Neural cell (in vitro differentiated cells): Measurements from ENCODE around the gene HORMAD2. TPM values are rescaled to one million over a fixed set of nuclear protein-coding genes. Genes with fewer than 3 reads are reported as not detected.

ENCODE experiments used
- H2AFZ ChIP-seq: fragments of 200-600, 300-800 bp; sonication (generic), shearing (Covaris generic); 2 replicates; pipeline ENCODE4 v1.6.0; 2014; ENCODE audit warnings: low read depth, mild to moderate bottlenecking, antibody characterized with exemption, low read length, moderate library complexity
- H3F3A ChIP-seq: fragments of 200-600 bp; shearing (Covaris generic); 2 replicates; pipeline ENCODE4 v1.6.1; 2016; ENCODE audit warnings: mild to moderate bottlenecking, moderate library complexity, mixed read lengths, antibody characterized with exemption, low read length; ENCODE audit not compliant: insufficient read depth, poor library complexity, severe bottlenecking
- H3K27ac ChIP-seq: fragments of 200-600, 300-800 bp; sonication (generic), shearing (Covaris generic); 2 replicates; pipeline ENCODE4 v1.5.1; 2014; ENCODE audit warnings: mild to moderate bottlenecking, low read length, moderate library complexity
- H3K27me3 ChIP-seq: fragments of 300-800, 200-600 bp; sonication (generic), shearing (Covaris generic); 2 replicates; pipeline ENCODE4 v1.6.0; 2014; ENCODE audit warnings: mild to moderate bottlenecking, low read depth, low read length, moderate library complexity; ENCODE audit not compliant: insufficient read depth
- H3K36me3 ChIP-seq: fragments of 300-800, 200-600 bp; sonication (generic), shearing (Covaris generic); 2 replicates; pipeline ENCODE4 v1.5.1; 2014; ENCODE audit warnings: mild to moderate bottlenecking, antibody characterized with exemption, low read length, moderate library complexity; ENCODE audit not compliant: insufficient read depth
- H3K4me2 ChIP-seq: fragments of 300-800, 200-600 bp; sonication (generic), shearing (Covaris generic); 2 replicates; pipeline ENCODE4 v1.6.0; 2014; ENCODE audit warnings: mild to moderate bottlenecking, low read length
- H3K4me3 ChIP-seq: fragments of 300-800, 200-600 bp; sonication (generic), shearing (Covaris generic); 2 replicates; pipeline ENCODE4 v1.5.1; 2014; ENCODE audit warnings: mild to moderate bottlenecking, low read length, moderate library complexity
- H3K79me2 ChIP-seq: fragments of 200-600 bp; shearing (Covaris generic); replicated peaks from 2 replicates; pipeline ENCODE4 v1.6.0; 2014; ENCODE audit warnings: mild to moderate bottlenecking, low read length, moderate library complexity; ENCODE audit not compliant: insufficient read depth
- H3K9ac ChIP-seq: fragments of 300-800, 200-600 bp; sonication (generic), shearing (Covaris generic); 2 replicates; pipeline ENCODE4 v1.6.1; 2016; ENCODE audit warnings: mild to moderate bottlenecking, low read length, mixed read lengths
- H3K9me2 ChIP-seq: fragments of 200-600 bp; shearing (Covaris generic); 2 replicates; pipeline ENCODE4 v1.6.1; 2016; ENCODE audit warnings: mild to moderate bottlenecking, low read length, mixed read lengths; ENCODE audit not compliant: insufficient read depth
- H3K9me3 ChIP-seq: fragments of 200-600, 300-800 bp; sonication (generic), shearing (Covaris generic); 2 replicates; pipeline ENCODE4 v1.6.1; 2016; ENCODE audit warnings: mild to moderate bottlenecking, mixed run types, low read length, moderate library complexity, mixed read lengths
- H4K20me1 ChIP-seq: fragments of 200-600 bp; shearing (Covaris generic); 2 replicates; pipeline ENCODE4 v1.6.1; 2016; ENCODE audit warnings: mild to moderate bottlenecking, mixed run types; ENCODE audit not compliant: insufficient read depth
- CTCF ChIP-seq: fragments of 450-650 bp; IDR thresholded peaks from 2 replicates; pipeline ENCODE4 v1.5.1; 2014; ENCODE audit warnings: antibody characterized with exemption, mild to moderate bottlenecking, moderate library complexity; ENCODE audit not compliant: poor library complexity, severe bottlenecking
- EP300 ChIP-seq: fragments of 450-650 bp; conservative IDR thresholded peaks from 2 replicates; pipeline ENCODE4 v1.6.1; 2014; ENCODE audit warnings: antibody characterized with exemption, mild to moderate bottlenecking, moderate library complexity; ENCODE audit not compliant: poor library complexity, severe bottlenecking
- EZH2 ChIP-seq: fragments of 200-600, 300-800 bp; shearing (Covaris generic), sonication (generic); IDR thresholded peaks from 2 replicates; pipeline ENCODE4 v1.6.1; 2014; ENCODE audit warnings: antibody characterized with exemption, low read length, borderline replicate concordance, mild to moderate bottlenecking; ENCODE audit not compliant: insufficient read depth, poor library complexity, severe bottlenecking
- MXI1 ChIP-seq: fragments of 450-650 bp; conservative IDR thresholded peaks from 2 replicates; pipeline ENCODE4 v1.6.1; 2014; ENCODE audit warnings: antibody characterized with exemption, mild to moderate bottlenecking; ENCODE audit not compliant: poor library complexity, severe bottlenecking
- POLR2AphosphoS5 ChIP-seq: IDR thresholded peaks from 2 replicates; pipeline ENCODE4 v1.6.1; 2012
- RAD21 ChIP-seq: fragments of 450-650 bp; conservative IDR thresholded peaks from 2 replicates; pipeline ENCODE4 v1.6.1; 2014; ENCODE audit warnings: antibody characterized with exemption, mild to moderate bottlenecking, moderate library complexity
- REST ChIP-seq: IDR thresholded peaks from 2 replicates; pipeline ENCODE4 v1.6.1; 2012; ENCODE audit warnings: borderline replicate concordance
- SMC3 ChIP-seq: fragments of 450-650 bp; conservative IDR thresholded peaks from 2 replicates; pipeline ENCODE4 v1.6.1; 2014; ENCODE audit warnings: antibody characterized with exemption, mild to moderate bottlenecking, moderate library complexity; ENCODE audit not compliant: poor library complexity
- TAF1 ChIP-seq: IDR thresholded peaks from 2 replicates; pipeline ENCODE4 v1.6.1; 2012; ENCODE audit warnings: low read depth
- polyA plus RNA-seq: library from polyadenylated mRNA; depleted of rRNA; stranded (reverse); fragments of >200 nt; gene quantifications from 2 replicates; pipeline ENCODE4 v1.2.3, GENCODE V29; 2014

The HORMAD2 gene
- polyA plus RNA-seq, 1 donor from 2014 or later = 1.2 TPM

GRCh38 chr22:30044369-30044768 is 35.9 kb upstream of the HORMAD2 start:
- Histone ChIP-seq H3K36me3 (no peaks in the 10 kb centered on the region), H3K27ac (no peak overlapping the region), H3K4me3 (no peak overlapping the region), H4K20me1 (no peaks in the 10 kb centered on the region), H3F3A (no peaks in the 10 kb centered on the region), H3K4me2 (no peak overlapping the region), H3K9me3 (peaks cover 3% of the 10 kb centered on the region), H3K79me2 (no peaks in the 10 kb centered on the region), H3K27me3 (no peaks in the 10 kb centered on the region), H3K9me2 (no peaks in the 10 kb centered on the region), H3K9ac (no peak overlapping the region), H2AFZ (no peak overlapping the region)
- TF ChIP-seq TAF1 (no peak), MXI1 (no peak), EP300 (no peak), RAD21 (no peak), POLR2AphosphoS5 (no peak), CTCF (no peak), SMC3 (no peak), REST (no peak), EZH2 (no peak)

- TF ChIP-seq RAD21 (no peak), CTCF (no peak), MXI1 (no peak), EZH2 (no peak), REST (no peak), EP300 (no peak), SMC3 (no peak), POLR2AphosphoS5 (no peak), TAF1 (no peak)
- Histone ChIP-seq H3K4me2 (no peak overlapping the region), H3K9ac (no peak overlapping the region)
Observed at GRCh38 chr22:30044881-30045493, 35.3 kb upstream of the HORMAD2 start.

More at GRCh38 chr22:30044881-30045493, 35.3 kb upstream of the HORMAD2 start:
- Histone ChIP-seq H3F3A (no peaks in the 10 kb centered on the region), H3K36me3 (no peaks in the 10 kb centered on the region), H3K79me2 (no peaks in the 10 kb centered on the region), H3K4me3 (no peak overlapping the region), H3K27me3 (no peaks in the 10 kb centered on the region), H3K27ac (no peak overlapping the region), H3K9me2 (no peaks in the 10 kb centered on the region), H3K9me3 (peaks cover 3% of the 10 kb centered on the region), H4K20me1 (no peaks in the 10 kb centered on the region), H2AFZ (no peak overlapping the region)
